ENCODE results near the gene NOL8.

NOL8 gene

GRCh38 chr9:92328225-92328624, 3.1 kb upstream of the NOL8 start:
- Mint-ChIP-seq H3K36me3 (peaks cover 4% of the 10 kb centered on the region), H3K9me3 (no peaks in the 10 kb centered on the region), H3K27ac (no peak overlapping the region), H3K4me3 (no peak overlapping the region), H3K4me1 (peaks cover 15% of the 10 kb centered on the region), H3K27me3 (no peaks in the 10 kb centered on the region)
- ATAC-seq (ENCODE audit: low read depth), result no peak
- no peak for DNase-seq (ENCODE audit: low spot score in 2 of 2)

- no peak overlapping the region for H3K4me3 Mint-ChIP-seq
- H3K27ac Mint-ChIP-seq, result no peak overlapping the region
- H3K36me3 Mint-ChIP-seq, result peaks cover 3% of the 10 kb centered on the region
- peaks cover 17% of the 10 kb centered on the region for H3K4me1 Mint-ChIP-seq
- DNase-seq (ENCODE audit: low spot score in 2 of 2) (no peak), ATAC-seq (ENCODE audit: low read depth) (no peak)
- no peaks in the 10 kb centered on the region for H3K9me3 Mint-ChIP-seq
- H3K27me3 Mint-ChIP-seq, result no peaks in the 10 kb centered on the region
Observed at GRCh38 chr9:92327283-92327850, 2.2 kb upstream of the NOL8 start.

GRCh38 chr9:92325991-92326500, 896 bp upstream of the NOL8 start:
- Mint-ChIP-seq H3K27me3 (no peaks in the 10 kb centered on the region), H3K27ac (peak overlapping the region; percentile 99), H3K4me1 (peaks cover 17% of the 10 kb centered on the region), H3K36me3 (peaks cover 5% of the 10 kb centered on the region), H3K9me3 (no peaks in the 10 kb centered on the region), H3K4me3 (peak overlapping the region; percentile 100)
- DNase-seq (ENCODE audit: low spot score in 2 of 2) (no peak), ATAC-seq (ENCODE audit: low read depth) (no peak)

GRCh38 chr9:92324889-92325268, 271 bp downstream of the NOL8 start:
- Mint-ChIP-seq H3K27ac (peak overlapping the region; percentile 99), H3K27me3 (no peaks in the 10 kb centered on the region), H3K36me3 (peaks cover 14% of the 10 kb centered on the region), H3K4me3 (peak overlapping the region; percentile 100), H3K9me3 (no peaks in the 10 kb centered on the region), H3K4me1 (peaks cover 17% of the 10 kb centered on the region)
- DNase-seq (ENCODE audit: low spot score in 2 of 2), result no peak
- no peak for ATAC-seq (ENCODE audit: low read depth)

- H3K27ac Mint-ChIP-seq, result peak overlapping the region; percentile 99
- no peak for DNase-seq (ENCODE audit: low spot score in 2 of 2)
- H3K4me3 Mint-ChIP-seq, result peak overlapping the region; percentile 100
- peaks cover 17% of the 10 kb centered on the region for H3K4me1 Mint-ChIP-seq
- H3K27me3 Mint-ChIP-seq, result no peaks in the 10 kb centered on the region
- no peaks in the 10 kb centered on the region for H3K9me3 Mint-ChIP-seq
- no peak for ATAC-seq (ENCODE audit: low read depth)
- peaks cover 16% of the 10 kb centered on the region for H3K36me3 Mint-ChIP-seq
Observed at GRCh38 chr9:92324431-92324830, 719 bp downstream of the NOL8 start.

GRCh38 chr9:92315456-92315855, 9.7 kb downstream of the NOL8 start:
- Mint-ChIP-seq H3K9me3 (no peaks in the 10 kb centered on the region), H3K36me3 (peaks cover 46% of the 10 kb centered on the region), H3K4me1 (peaks cover 17% of the 10 kb centered on the region), H3K27me3 (no peaks in the 10 kb centered on the region), H3K27ac (no peak overlapping the region), H3K4me3 (no peak overlapping the region)
- ATAC-seq (ENCODE audit: low read depth) (no peak), DNase-seq (ENCODE audit: low spot score in 2 of 2) (no peak)

GRCh38 chr9:92313624-92314012, 11.5 kb downstream of the NOL8 start:
- Mint-ChIP-seq H3K27me3 (no peaks in the 10 kb centered on the region), H3K36me3 (peaks cover 45% of the 10 kb centered on the region), H3K4me3 (no peak overlapping the region), H3K9me3 (no peaks in the 10 kb centered on the region), H3K4me1 (peaks cover 21% of the 10 kb centered on the region), H3K27ac (peak overlapping the region; percentile 45)
- no peak for ATAC-seq (ENCODE audit: low read depth)
- no peak for DNase-seq (ENCODE audit: low spot score in 2 of 2)

GRCh38 chr9:92312887-92313623, 12.1 kb downstream of the NOL8 start:
- no peak for DNase-seq (ENCODE audit: low spot score in 2 of 2)
- ATAC-seq (ENCODE audit: low read depth), result no peak
- H3K27me3 Mint-ChIP-seq, result no peaks in the 10 kb centered on the region
- H3K36me3 Mint-ChIP-seq, result peaks cover 46% of the 10 kb centered on the region
- peaks cover 20% of the 10 kb centered on the region for H3K4me1 Mint-ChIP-seq
- no peaks in the 10 kb centered on the region for H3K9me3 Mint-ChIP-seq
- H3K27ac Mint-ChIP-seq, result peak overlapping the region; percentile 45
- no peak overlapping the region for H3K4me3 Mint-ChIP-seq

- DNase-seq (ENCODE audit: low spot score in 2 of 2), result no peak
- no peak overlapping the region for H3K4me3 Mint-ChIP-seq
- H3K27ac Mint-ChIP-seq, result peak overlapping the region; percentile 25
- ATAC-seq (ENCODE audit: low read depth), result no peak
- no peaks in the 10 kb centered on the region for H3K27me3 Mint-ChIP-seq
- H3K9me3 Mint-ChIP-seq, result no peaks in the 10 kb centered on the region
- H3K4me1 Mint-ChIP-seq, result peaks cover 18% of the 10 kb centered on the region
- peaks cover 42% of the 10 kb centered on the region for H3K36me3 Mint-ChIP-seq
Observed at GRCh38 chr9:92310562-92310961, 14.6 kb downstream of the NOL8 start.

- no peak for DNase-seq (ENCODE audit: low spot score in 2 of 2)
- no peak for ATAC-seq (ENCODE audit: low read depth)
- Mint-ChIP-seq H3K36me3 (peaks cover 50% of the 10 kb centered on the region), H3K4me1 (peaks cover 18% of the 10 kb centered on the region), H3K4me3 (no peak overlapping the region), H3K27ac (no peak overlapping the region), H3K9me3 (no peaks in the 10 kb centered on the region), H3K27me3 (no peaks in the 10 kb centered on the region)
Observed at GRCh38 chr9:92308893-92309292, 16.3 kb downstream of the NOL8 start.

GRCh38 chr9:92300936-92301335, 24.2 kb downstream of the NOL8 start:
- Mint-ChIP-seq H3K9me3 (peaks cover 2% of the 10 kb centered on the region), H3K36me3 (peaks cover 40% of the 10 kb centered on the region), H3K27me3 (no peaks in the 10 kb centered on the region), H3K27ac (no peak overlapping the region), H3K4me3 (no peak overlapping the region), H3K4me1 (peaks cover 7% of the 10 kb centered on the region)
- ATAC-seq (ENCODE audit: low read depth), result no peak
- no peak for DNase-seq (ENCODE audit: low spot score in 2 of 2)

- Mint-ChIP-seq H3K4me1 (peaks cover 9% of the 10 kb centered on the region), H3K4me3 (peak overlapping the region; percentile 39), H3K27me3 (no peaks in the 10 kb centered on the region), H3K36me3 (peaks cover 28% of the 10 kb centered on the region), H3K27ac (peak overlapping the region; percentile 72), H3K9me3 (peaks cover 2% of the 10 kb centered on the region)
- DNase-seq (ENCODE audit: low spot score in 2 of 2) (peak in 1 of 2 donors; percentile 22), ATAC-seq (ENCODE audit: low read depth) (peak; percentile 97)
Observed at GRCh38 chr9:92299116-92299515, 26.0 kb downstream of the NOL8 start.

GRCh38 chr9:92298036-92298435, 27.1 kb downstream of the NOL8 start:
- Mint-ChIP-seq H3K4me1 (peaks cover 9% of the 10 kb centered on the region), H3K9me3 (peaks cover 2% of the 10 kb centered on the region), H3K36me3 (peaks cover 24% of the 10 kb centered on the region), H3K27me3 (no peaks in the 10 kb centered on the region), H3K4me3 (no peak overlapping the region), H3K27ac (peak overlapping the region; percentile 60)
- ATAC-seq (ENCODE audit: low read depth), result no peak
- no peak for DNase-seq (ENCODE audit: low spot score in 2 of 2)

- DNase-seq (ENCODE audit: low spot score in 2 of 2), result no peak
Observed at GRCh38 chr9:92297611-92298010, 27.5 kb downstream of the NOL8 start.

More at GRCh38 chr9:92297611-92298010, 27.5 kb downstream of the NOL8 start:
- ATAC-seq (ENCODE audit: low read depth), result no peak
- Mint-ChIP-seq H3K4me3 (no peak overlapping the region), H3K27ac (no peak overlapping the region), H3K4me1 (peaks cover 13% of the 10 kb centered on the region), H3K9me3 (peaks cover 2% of the 10 kb centered on the region), H3K36me3 (peaks cover 20% of the 10 kb centered on the region), H3K27me3 (no peaks in the 10 kb centered on the region)
